SHP77 treated with DMSO at 0.1 percent for 48 hours (cell line): ENCODE results near the gene STX16.

Experiments
- DNase-seq: peaks from one replicate; lab custom pipeline; 2025; lab: John Stamatoyannopoulos, UW

The STX16 gene

DNA sequence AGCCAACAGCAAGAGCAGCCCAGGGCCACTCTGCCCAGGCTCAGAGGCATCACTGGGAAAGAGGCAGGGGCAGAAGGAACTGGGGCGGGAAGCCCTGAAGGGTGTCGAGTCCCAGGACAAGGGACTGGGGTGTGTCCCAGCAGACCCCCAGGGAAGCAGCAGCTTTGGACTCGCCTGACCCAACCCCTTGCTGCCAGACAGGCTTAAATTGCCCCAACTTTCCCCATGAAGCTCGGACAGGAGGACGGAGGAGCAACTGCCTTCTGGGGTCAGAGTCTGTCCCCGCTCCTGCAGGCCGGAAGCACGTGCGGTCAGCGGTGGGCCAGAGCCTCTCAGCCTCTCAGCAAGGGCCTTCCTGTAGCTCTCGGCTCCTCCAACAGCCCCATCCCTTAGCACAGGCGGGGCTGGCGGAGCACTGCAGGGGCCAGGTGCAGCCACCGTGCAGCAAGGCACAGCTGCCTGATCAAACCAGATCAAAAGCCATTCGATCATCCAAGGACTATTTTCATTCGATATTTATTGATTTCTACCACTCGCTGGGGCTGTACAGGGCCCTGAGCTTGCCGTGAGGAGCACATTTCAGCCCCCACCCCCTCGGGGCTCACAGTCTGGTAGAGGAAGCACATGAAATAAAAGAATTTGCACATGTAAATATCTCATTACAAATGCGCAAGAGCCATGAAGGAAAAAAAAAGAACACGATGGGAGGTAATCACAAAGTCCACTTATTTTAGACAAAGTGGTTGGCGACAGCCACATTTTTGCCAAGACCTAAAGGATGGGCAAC, 31.8 kb upstream of the STX16 start:
- DNase-seq, result peak; percentile 25

GRCh38 chr20:58619864-58620431, 31.1 kb upstream of the STX16 start:
- DNase-seq, result no peak

- DNase-seq, result no peak
These were observed 29.1 kb upstream of the STX16 start for GRCh38 chr20:58621906-58622548.

GRCh38 chr20:58622671-58623578, 28.2 kb upstream of the STX16 start:
- DNase-seq, result no peak

DNA sequence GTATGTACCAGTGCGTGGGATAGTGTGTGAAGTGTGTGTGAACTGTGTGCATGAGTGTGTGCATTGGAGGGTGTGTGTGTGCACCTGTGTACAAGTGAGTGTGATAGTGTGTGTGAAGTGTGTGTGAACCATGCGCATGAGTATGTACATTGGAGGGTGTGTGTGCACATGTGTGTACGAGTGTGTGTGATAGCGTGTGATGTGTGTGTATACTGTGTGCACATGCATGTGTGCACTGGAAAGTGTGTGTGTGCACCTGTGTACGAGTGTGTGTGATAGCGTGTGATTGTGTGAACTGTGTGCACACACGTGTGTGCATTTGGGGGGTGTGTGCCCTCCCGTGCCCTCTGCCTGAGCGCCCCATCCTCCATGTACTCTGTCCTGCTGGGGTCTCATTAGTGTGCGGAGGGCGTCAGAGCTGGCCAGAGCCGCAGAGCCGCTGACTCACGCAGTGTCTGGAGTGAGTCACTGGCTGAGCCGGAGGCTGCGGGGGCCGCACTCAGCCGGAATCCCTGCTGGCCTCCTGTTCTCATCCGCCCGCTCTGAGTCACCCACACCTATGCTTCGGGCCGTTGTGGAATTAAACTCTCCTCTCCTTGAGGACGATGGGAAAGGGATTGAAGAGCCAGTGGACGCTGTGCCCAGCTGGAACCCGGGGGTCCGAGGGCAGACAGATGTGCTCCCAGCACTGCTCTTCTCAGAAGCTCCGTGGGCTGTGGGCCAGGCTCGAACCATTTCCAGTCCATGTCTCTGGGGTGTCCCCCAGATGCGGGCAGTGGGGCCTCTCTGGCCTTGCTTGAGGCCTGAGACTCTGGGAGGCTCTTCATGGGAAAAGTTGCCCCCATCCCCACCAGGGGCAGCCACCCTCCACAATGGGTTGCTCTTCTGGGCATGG, 27.3 kb upstream of the STX16 start:
- no peak for DNase-seq

DNA sequence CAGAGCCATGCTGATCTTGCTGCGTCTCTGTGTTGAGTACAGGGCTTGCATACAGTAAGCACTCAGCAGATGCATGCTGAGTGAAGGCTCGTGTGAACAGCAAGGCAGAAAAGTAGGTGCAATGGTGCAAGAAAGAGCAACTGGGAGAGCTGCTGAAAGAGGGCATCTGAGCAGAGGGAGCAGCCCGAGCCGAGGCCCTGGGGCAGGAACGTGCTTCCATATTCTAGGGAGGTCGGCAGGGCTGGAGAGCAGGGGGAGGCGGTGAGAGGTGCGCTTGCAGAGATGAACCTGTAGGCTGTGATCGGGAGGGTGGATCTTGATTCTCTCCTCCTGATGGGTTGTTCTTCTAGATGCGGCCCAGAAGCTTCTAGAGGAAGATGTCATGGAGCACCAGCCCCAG, 26.4 kb upstream of the STX16 start:
- no peak for DNase-seq

DNA sequence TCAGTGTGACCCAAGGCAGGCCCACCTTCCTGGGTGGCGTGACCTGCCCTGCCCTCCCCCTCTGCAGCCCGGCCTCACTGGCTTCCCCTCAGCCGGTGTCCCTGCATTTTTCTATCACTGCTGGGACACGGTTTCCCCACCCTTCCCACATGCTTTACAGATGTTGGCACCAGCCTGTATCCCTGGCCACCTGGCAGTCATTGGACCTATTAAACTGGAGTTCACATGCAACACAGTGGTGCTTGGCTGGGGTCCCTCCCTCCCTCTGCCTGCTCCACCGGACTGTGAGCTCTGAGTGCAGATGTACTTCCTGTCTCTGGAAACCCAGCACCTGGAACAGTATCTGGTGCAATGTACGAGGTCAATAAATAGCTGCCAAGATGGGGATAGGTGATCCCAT, 25.5 kb upstream of the STX16 start:
- DNase-seq, result no peak

- DNase-seq, result no peak
These were observed 25.0 kb upstream of the STX16 start for GRCh38 chr20:58626051-58626450.

- no peak for DNase-seq
These were observed 23.6 kb upstream of the STX16 start for GRCh38 chr20:58627212-58628072.

DNA sequence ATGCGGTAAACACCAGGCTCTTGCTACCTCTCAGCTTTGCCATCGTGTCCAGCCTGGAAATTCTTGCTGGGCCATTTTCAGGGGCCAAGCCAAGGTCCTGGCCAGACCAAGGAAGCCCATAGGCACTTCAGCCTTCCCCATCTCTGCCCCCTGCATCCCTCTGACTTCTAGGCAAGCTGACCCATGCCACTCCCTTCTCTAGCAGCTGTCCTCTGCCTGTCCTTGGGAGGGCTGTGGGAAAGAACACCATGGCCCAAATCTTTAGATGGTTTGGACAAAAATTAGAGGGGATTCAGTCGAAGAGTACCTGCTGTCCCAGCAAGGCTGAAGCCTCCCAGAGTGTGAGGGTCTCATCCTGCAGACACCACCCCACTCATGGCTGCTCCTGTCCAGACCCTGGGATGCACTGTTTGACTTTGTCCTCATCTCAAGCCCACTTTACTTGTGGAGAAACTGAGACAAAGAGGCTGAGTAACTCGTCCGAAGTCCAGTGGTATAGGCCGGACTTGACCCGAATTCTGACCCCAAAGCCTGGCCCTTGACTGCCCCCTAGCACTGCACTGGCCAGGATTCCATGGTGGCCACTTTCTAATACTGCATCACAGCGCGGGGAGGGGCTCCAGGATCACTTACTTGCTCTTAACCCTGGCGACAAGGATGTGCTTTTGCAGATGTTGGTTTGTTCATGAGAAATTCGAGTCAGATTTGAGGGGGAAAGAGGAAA, 22.4 kb upstream of the STX16 start:
- DNase-seq, result no peak

- no peak for DNase-seq
These were observed 21.9 kb upstream of the STX16 start for GRCh38 chr20:58629215-58629580.

DNA sequence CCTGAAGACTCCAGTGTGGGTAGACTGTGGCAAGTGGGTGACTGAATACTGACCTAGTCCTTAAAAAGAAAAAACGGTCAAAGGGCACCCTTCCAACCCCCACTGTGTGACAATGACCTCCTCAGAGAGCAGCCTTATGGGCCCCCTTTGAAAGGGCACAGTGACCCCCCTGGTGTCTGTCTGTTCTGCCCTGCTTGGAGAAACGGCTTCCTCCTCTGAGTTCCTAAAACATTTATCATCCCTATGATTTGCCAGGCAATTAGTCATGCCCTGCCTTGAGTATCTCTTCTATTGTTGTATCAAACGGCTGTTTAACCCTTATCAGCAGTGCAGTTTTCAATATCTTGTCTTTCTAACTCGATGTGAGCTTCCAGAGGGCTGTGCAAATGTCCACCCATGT, 21.0 kb upstream of the STX16 start:
- no peak for DNase-seq

DNA sequence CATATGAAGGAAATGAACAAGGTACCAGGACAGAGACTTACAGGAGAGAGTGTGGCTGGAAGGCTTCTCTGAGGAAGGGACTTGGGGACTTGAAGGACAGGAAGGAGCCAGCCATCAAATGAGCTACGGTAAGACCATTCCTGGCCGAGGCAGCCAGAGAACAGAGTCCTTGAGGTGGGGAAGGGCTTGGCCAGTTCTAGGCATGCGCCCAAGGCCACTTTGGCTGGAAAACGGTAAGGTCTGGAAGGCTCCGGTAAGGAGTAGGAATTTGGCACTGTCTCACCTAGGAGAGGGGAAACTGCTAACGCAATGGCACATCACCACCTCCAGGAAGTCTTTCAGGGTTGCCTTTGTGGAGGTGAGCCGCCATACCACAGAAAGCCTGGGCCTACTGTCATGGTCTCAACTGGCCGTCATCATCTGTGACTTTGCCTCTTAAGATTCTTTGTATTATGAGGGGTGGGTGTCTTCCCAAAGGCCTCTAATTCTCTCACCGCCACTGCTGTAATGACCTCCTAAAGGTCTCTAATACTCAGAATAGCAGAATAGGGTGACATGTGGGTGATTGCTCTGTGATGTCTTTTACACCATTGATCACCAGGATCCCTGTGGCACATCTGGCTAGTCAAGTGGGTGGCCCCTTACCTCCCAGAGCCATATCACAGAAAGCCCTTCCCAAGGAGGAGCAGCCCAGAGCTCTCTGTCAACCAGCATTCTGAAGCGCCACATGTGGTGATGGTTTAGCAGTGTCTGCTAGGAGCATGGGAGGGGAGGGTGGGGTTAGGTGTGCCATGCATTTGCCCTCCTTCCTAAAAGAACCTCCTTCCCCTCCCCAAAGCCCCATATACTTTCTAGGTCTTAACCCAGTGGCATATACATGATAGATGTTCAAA, 17.7 kb upstream of the STX16 start:
- DNase-seq, result no peak

- DNase-seq, result no peak
These were observed 17.0 kb upstream of the STX16 start for GRCh38 chr20:58634059-58634458.

DNA sequence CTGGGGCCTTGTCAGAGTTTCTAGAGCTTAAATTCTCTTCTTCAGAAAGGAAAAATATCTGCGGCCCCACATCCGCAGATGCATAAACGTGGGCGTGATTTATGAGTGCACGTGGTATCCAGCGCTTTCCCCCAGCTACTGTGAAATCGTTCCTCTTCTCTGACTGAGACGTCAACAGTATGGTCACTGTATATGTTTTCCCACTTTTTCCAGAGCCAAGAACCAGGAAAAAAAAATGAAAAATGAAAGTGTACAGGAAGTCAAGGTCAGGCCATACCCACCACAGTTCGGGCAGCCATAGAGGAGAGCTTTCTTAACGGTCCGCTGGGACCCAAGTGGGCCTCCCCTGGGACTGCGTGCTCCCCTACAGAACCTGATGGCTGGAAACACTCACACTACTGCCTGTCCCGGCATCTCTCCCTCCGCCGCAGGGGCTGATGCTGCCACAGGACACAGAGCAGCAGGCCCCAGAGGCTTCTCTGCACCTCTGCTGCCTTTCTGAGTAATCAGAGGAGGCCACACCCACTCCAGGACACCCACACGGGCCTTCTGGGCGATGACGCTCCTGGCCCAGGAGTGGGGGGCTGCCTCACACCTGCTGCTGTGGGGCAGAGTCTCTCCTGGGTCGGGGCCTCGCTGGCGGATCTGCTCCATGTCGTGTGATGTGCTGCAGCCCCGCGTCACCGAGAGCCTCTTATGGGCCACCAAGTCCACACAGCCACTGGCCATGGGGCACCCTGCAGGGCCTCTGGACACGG, 16.4 kb upstream of the STX16 start:
- no peak for DNase-seq

- no peak for DNase-seq
These were observed 15.8 kb upstream of the STX16 start for GRCh38 chr20:58635279-58635665.

- no peak for DNase-seq
These were observed 14.6 kb upstream of the STX16 start for GRCh38 chr20:58636396-58636982.

GRCh38 chr20:58636983-58637421, 14.1 kb upstream of the STX16 start:
- DNase-seq, result no peak
